IMR-90 (cell line): ENCODE data around the gene MIEF1.

Source experiments
- FOS ChIP-seq: fragments of 150-350 bp; IDR thresholded peaks from 2 replicates; pipeline ENCODE4 v1.6.1; 2016; ENCODE audit warnings: low read depth, low read length
- MAFK ChIP-seq: IDR thresholded peaks from 2 replicates; pipeline ENCODE4 v1.6.1; 2012; ENCODE audit warnings: low read depth, low read length, improper control_type of control experiment
- MAZ ChIP-seq: IDR thresholded peaks from 2 replicates; pipeline ENCODE4 v1.6.1; 2012; ENCODE audit warnings: low read depth, mild to moderate bottlenecking, low read length, improper control_type of control experiment, moderate library complexity, borderline replicate concordance
- MXI1 ChIP-seq: IDR thresholded peaks from 2 replicates; pipeline ENCODE4 v1.6.1; 2012; ENCODE audit warnings: low read depth, mild to moderate bottlenecking, low read length, moderate library complexity, borderline replicate concordance
- NFE2L2 ChIP-seq: fragments of 150-350 bp; IDR thresholded peaks from 2 replicates; pipeline ENCODE4 v1.6.1; 2016; ENCODE audit warnings: low read depth, mild to moderate bottlenecking, low read length
- POLR2A ChIP-seq: IDR thresholded peaks from 2 replicates; pipeline ENCODE4 v1.6.1; 2012; ENCODE audit warnings: mild to moderate bottlenecking, low read depth, low read length
- RAD21 ChIP-seq: IDR thresholded peaks from 2 replicates; pipeline ENCODE4 v1.6.1; 2012; ENCODE audit warnings: low read length, improper control_type of control experiment
- RCOR1 ChIP-seq: IDR thresholded peaks from 2 replicates; pipeline ENCODE4 v1.6.1; 2012; ENCODE audit warnings: mild to moderate bottlenecking, low read length, improper control_type of control experiment; ENCODE audit not compliant: insufficient replicate concordance
- RFX5 ChIP-seq: IDR thresholded peaks from 2 replicates; pipeline ENCODE4 v1.8.0; 2012; ENCODE audit warnings: low read depth, mild to moderate bottlenecking, low read length, moderate library complexity
- SMC3 ChIP-seq: fragments of 150-350 bp; IDR thresholded peaks from 2 replicates; pipeline ENCODE4 v1.6.1; 2016; ENCODE audit warnings: low read depth, mild to moderate bottlenecking, antibody characterized with exemption, low read length, moderate library complexity
- TF ChIP-seq, protein P1 (sequence below): conservative IDR thresholded peaks from 2 replicates; pipeline ENCODE4 v1.5.1; 2012; ENCODE audit warnings: mild to moderate bottlenecking, low read depth, low read length, improper control_type of control experiment
- TF ChIP-seq, protein P2 (sequence below): fragments of 150-350 bp; IDR thresholded peaks from 2 replicates; pipeline ENCODE4 v1.6.1; 2016; ENCODE audit warnings: low read depth, mild to moderate bottlenecking, low read length, moderate library complexity, borderline replicate concordance
- TF ChIP-seq, protein P3 (sequence below): fragments of 150-350 bp; IDR thresholded peaks from 2 replicates; pipeline ENCODE4 v1.6.1; 2017; ENCODE audit warnings: mild to moderate bottlenecking, antibody characterized with exemption, low read length, low read depth

DNA sequence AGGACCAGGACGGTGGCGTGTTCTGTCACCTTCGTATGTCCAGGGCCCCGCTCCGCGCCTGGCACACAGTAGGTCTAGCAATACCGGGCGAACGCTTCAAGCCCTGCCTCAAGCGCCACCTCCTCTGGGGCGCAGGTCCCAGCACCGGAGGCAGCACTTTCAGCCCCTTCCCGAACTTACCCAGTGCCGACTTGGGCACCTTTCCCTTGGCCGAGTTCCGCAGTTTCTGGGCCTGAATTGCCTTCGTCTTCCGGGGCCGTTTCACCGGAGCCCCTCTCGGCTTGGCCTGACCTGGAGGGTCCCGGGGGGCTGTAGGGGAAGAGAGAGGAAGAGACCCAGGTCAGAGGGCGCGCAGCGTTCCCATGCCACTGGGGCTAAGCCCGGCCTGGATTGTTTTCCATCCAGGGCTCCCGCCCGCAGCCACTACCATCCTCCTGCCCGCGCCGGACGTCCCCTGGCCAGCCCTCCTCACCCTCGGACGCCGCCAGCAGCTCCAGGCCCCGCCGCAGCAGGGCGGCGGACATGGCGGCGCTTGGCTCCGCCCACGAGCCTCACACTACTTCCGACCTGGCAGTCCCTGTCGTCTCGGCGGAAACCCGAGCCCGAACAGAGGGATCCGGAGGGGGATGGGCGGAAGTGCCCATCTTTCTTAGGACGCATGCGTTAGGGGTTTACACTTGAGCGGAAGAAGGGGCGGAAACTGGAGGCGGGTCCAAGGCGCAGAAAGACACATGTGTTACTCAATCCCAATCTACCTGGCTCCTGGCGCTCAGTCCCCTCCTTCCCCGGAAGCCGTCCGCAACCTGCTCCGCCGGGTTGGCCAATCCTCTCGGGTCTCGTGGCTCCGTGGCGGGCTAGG lies 30.4 kb downstream of the MIEF1 start, which contains the start of gene RPS19BP1:
- TF ChIP-seq RAD21 (no peak), POLR2A (peak; percentile 78), MXI1 (no peak), FOS (no peak), SMC3 (no peak), RCOR1 (no peak), NFE2L2 (no peak), RFX5 (no peak), MAZ (peak; percentile 66; the same call in 1 of the 2 replicates), MAFK (no peak)
- TF ChIP-seq, protein P1, sequence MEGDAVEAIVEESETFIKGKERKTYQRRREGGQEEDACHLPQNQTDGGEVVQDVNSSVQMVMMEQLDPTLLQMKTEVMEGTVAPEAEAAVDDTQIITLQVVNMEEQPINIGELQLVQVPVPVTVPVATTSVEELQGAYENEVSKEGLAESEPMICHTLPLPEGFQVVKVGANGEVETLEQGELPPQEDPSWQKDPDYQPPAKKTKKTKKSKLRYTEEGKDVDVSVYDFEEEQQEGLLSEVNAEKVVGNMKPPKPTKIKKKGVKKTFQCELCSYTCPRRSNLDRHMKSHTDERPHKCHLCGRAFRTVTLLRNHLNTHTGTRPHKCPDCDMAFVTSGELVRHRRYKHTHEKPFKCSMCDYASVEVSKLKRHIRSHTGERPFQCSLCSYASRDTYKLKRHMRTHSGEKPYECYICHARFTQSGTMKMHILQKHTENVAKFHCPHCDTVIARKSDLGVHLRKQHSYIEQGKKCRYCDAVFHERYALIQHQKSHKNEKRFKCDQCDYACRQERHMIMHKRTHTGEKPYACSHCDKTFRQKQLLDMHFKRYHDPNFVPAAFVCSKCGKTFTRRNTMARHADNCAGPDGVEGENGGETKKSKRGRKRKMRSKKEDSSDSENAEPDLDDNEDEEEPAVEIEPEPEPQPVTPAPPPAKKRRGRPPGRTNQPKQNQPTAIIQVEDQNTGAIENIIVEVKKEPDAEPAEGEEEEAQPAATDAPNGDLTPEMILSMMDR: no peak
- TF ChIP-seq, protein P2, sequence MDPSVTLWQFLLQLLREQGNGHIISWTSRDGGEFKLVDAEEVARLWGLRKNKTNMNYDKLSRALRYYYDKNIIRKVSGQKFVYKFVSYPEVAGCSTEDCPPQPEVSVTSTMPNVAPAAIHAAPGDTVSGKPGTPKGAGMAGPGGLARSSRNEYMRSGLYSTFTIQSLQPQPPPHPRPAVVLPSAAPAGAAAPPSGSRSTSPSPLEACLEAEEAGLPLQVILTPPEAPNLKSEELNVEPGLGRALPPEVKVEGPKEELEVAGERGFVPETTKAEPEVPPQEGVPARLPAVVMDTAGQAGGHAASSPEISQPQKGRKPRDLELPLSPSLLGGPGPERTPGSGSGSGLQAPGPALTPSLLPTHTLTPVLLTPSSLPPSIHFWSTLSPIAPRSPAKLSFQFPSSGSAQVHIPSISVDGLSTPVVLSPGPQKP: no peak
- TF ChIP-seq, protein P3, sequence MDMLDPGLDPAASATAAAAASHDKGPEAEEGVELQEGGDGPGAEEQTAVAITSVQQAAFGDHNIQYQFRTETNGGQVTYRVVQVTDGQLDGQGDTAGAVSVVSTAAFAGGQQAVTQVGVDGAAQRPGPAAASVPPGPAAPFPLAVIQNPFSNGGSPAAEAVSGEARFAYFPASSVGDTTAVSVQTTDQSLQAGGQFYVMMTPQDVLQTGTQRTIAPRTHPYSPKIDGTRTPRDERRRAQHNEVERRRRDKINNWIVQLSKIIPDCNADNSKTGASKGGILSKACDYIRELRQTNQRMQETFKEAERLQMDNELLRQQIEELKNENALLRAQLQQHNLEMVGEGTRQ: no peak
